LHCN-M2 (cell line): ENCODE results near the gene CFAP251. TPM values are rescaled to one million over a fixed set of nuclear protein-coding genes. Genes with fewer than 3 reads are reported as not detected.

Source experiments
- DNase-seq: peaks from one replicate; pipeline ENCODE4 v3.0.0-alpha.2; 2012; ENCODE audit warnings: low read depth
- total RNA-seq: library from RNA; depleted of rRNA; stranded (reverse); fragments of >200 nt; gene quantifications from 2 replicates; pipeline ENCODE4 v1.2.3, GENCODE V29; 2014

CFAP251 gene
- total RNA-seq, 1 experiment from 2014 or later = 2.2 TPM

- DNase-seq = no peak
Measured at GRCh38 chr12:121946313-121947025, 28.1 kb downstream of the CFAP251 start.

GRCh38 chr12:121947981-121948380 lies 29.6 kb downstream of the CFAP251 start:
- no peak for DNase-seq

GRCh38 chr12:121949648-121950397 lies 31.4 kb downstream of the CFAP251 start:
- peak; percentile 87 for DNase-seq

GRCh38 chr12:121953117-121953692 lies 34.8 kb downstream of the CFAP251 start:
- DNase-seq = no peak

GRCh38 chr12:121953695-121954094 lies 35.3 kb downstream of the CFAP251 start:
- no peak for DNase-seq

- DNase-seq = peak; percentile 19
Measured at GRCh38 chr12:121955258-121956237, 37.2 kb downstream of the CFAP251 start.

GRCh38 chr12:121957861-121958515 lies 39.6 kb downstream of the CFAP251 start:
- DNase-seq = no peak

GRCh38 chr12:121958541-121959240 lies 40.3 kb downstream of the CFAP251 start:
- DNase-seq = no peak

GRCh38 chr12:121960541-121960940 lies 42.1 kb downstream of the CFAP251 start:
- DNase-seq = no peak

GRCh38 chr12:121961195-121961879 lies 42.9 kb downstream of the CFAP251 start:
- DNase-seq = no peak

- DNase-seq = no peak
Measured at GRCh38 chr12:121963341-121964018, 45.1 kb downstream of the CFAP251 start.

GRCh38 chr12:121964813-121965643 lies 46.6 kb downstream of the CFAP251 start:
- DNase-seq = peak; percentile 64

- no peak for DNase-seq
Measured at GRCh38 chr12:121966959-121967358, 48.6 kb downstream of the CFAP251 start.

- no peak for DNase-seq
Measured at GRCh38 chr12:121968876-121969275, 50.5 kb downstream of the CFAP251 start.

- DNase-seq = no peak
Measured at GRCh38 chr12:121969726-121970125, 51.3 kb downstream of the CFAP251 start.

GRCh38 chr12:121970581-121971300 lies 52.3 kb downstream of the CFAP251 start:
- DNase-seq = no peak
